HEK293 (cell line): Measurements from ENCODE around the gene RTRAF.

Experiments used
- CTCF ChIP-seq: fragments of 450-650 bp; formaldehyde crosslinking; IDR thresholded peaks from 2 replicates; pipeline ENCODE4 v1.5.1; 2016; ENCODE audit warnings: missing biosample characterization, missing genetic modification characterization
- KLF9 ChIP-seq: fragments of 450-650 bp; formaldehyde crosslinking; IDR thresholded peaks from 2 replicates; pipeline ENCODE4 v1.5.1; 2016; ENCODE audit warnings: missing biosample characterization, missing genetic modification characterization, low read depth
- PATZ1 ChIP-seq: fragments of 450-650 bp; formaldehyde crosslinking; IDR thresholded peaks from 2 replicates; pipeline ENCODE4 v1.5.1; 2016; ENCODE audit warnings: missing biosample characterization, missing genetic modification characterization
- SP2 ChIP-seq: fragments of 450-650 bp; formaldehyde crosslinking; IDR thresholded peaks from 2 replicates; pipeline ENCODE4 v1.5.1; 2016; ENCODE audit warnings: missing biosample characterization, missing genetic modification characterization
- ZBTB26 ChIP-seq: fragments of 450-650 bp; formaldehyde crosslinking; optimal IDR thresholded peaks from 2 replicates; pipeline ENCODE3; 2016; ENCODE audit warnings: missing biosample characterization, mild to moderate bottlenecking, missing genetic modification characterization
- ZNF175 ChIP-seq: fragments of 450-650 bp; formaldehyde crosslinking; IDR thresholded peaks from 2 replicates; pipeline ENCODE4 v1.5.1; 2016; ENCODE audit warnings: missing biosample characterization, missing genetic modification characterization
- ZNF324 ChIP-seq: fragments of 450-650 bp; formaldehyde crosslinking; IDR thresholded peaks from 2 replicates; pipeline ENCODE4 v1.5.1; 2016; ENCODE audit warnings: missing biosample characterization, missing genetic modification characterization
- ZNF398 ChIP-seq: fragments of 450-650 bp; formaldehyde crosslinking; IDR thresholded peaks from 2 replicates; pipeline ENCODE4 v1.5.1; 2017; ENCODE audit warnings: missing biosample characterization, missing genetic modification characterization
- ZNF518A ChIP-seq: fragments of 450-650 bp; formaldehyde crosslinking; conservative IDR thresholded peaks from 2 replicates; pipeline ENCODE4 v1.5.1; 2016; ENCODE audit warnings: low read depth, missing biosample characterization, missing genetic modification characterization
- ZNF600 ChIP-seq: fragments of 450-650 bp; formaldehyde crosslinking; IDR thresholded peaks from 2 replicates; pipeline ENCODE4 v1.5.1; 2016; ENCODE audit warnings: missing biosample characterization, missing genetic modification characterization
- ZNF629 ChIP-seq: fragments of 450-650 bp; formaldehyde crosslinking; IDR thresholded peaks from 2 replicates; pipeline ENCODE4 v1.5.1; 2017; ENCODE audit warnings: missing biosample characterization, missing genetic modification characterization
- ZNF704 ChIP-seq: fragments of 450-650 bp; formaldehyde crosslinking; IDR thresholded peaks from 2 replicates; pipeline ENCODE4 v1.5.1; 2016; ENCODE audit warnings: missing biosample characterization, missing genetic modification characterization

GRCh38 chr14:51993285-51993920, 4.1 kb downstream of the RTRAF start:
- TF ChIP-seq KLF9 (tag by site-specific recombination) (no peak), CTCF (no peak), ZNF600 (tag by site-specific recombination) (no peak), ZNF704 (tag by site-specific recombination) (no peak), SP2 (tag by site-specific recombination) (no peak), ZNF518A (no peak), ZNF629 (no peak), ZNF324 (tag by site-specific recombination) (no peak), ZNF398 (tag by site-specific recombination) (no peak), ZNF175 (tag by site-specific recombination) (no peak), PATZ1 (tag by site-specific recombination) (no peak), ZBTB26 (tag by site-specific recombination) (no peak)
